Measurements from ENCODE around the gene GLIS2.
"Not testable (repeated sequence)": the region's sequence is repeated elsewhere in the genome, so short reads cannot be mapped to it uniquely, and the experiment has no call there.

GLIS2 gene

GRCh38 chr16:4320571-4321137 is 4.8 kb downstream of the GLIS2 start:
- no peak for DNase-seq (ENCODE audit: low spot score)

DNA sequence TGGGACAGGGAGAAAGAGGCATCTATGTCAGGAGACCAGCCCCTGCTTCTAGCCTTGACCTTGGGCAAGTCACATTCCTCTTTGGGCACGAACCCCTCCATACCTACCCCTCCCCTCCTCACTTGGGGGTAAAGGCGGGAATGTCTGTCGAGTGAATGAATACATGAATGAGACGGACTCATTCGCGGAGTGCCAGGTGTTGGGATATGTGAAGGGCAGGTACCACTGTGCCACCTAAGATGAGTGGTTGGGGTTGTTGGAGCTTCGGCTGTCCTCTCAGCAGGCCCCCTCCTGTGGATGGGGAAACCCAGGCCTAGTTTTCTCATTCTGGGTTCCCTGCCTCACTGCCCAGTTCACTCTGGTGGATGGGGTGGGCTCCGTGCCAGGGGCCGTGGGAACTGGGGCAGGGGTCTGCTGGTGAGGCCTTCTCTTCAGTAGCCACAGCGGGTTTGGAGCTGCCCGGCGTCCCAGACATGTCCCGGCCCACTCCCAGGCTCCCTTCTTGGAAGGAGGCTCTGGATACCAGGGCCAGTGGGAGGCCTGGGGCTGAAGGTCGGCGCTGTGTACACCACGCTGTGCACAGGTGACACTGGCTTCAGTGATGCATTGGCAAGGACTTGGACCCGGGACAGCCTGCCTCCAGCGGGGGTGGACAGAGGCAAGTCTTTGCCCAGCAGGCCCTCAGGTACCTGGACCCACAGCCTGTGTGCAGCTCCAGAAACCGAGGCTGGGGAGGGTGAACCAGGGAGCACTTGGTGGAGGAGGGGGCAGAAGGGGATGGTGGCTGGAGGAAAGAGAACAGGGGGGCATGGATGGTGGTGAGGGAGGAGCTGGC is 5.6 kb downstream of the GLIS2 start:
- no peak for DNase-seq (ENCODE audit: low spot score)

- no peak for DNase-seq (ENCODE audit: low spot score)
These were observed 6.5 kb downstream of the GLIS2 start for GRCh38 chr16:4322121-4323052.

GRCh38 chr16:4323071-4323844 is 7.4 kb downstream of the GLIS2 start:
- DNase-seq (ENCODE audit: low spot score) = no peak

GRCh38 chr16:4323845-4324488 is 8.1 kb downstream of the GLIS2 start:
- DNase-seq (ENCODE audit: low spot score) = no peak

GRCh38 chr16:4324492-4325252 is 8.8 kb downstream of the GLIS2 start:
- DNase-seq (ENCODE audit: low spot score) = no peak

GRCh38 chr16:4325253-4325758 is 9.4 kb downstream of the GLIS2 start:
- no peak for DNase-seq (ENCODE audit: low spot score)

- DNase-seq (ENCODE audit: low spot score) = no peak
These were observed 11.6 kb downstream of the GLIS2 start for GRCh38 chr16:4327386-4328045.

DNA sequence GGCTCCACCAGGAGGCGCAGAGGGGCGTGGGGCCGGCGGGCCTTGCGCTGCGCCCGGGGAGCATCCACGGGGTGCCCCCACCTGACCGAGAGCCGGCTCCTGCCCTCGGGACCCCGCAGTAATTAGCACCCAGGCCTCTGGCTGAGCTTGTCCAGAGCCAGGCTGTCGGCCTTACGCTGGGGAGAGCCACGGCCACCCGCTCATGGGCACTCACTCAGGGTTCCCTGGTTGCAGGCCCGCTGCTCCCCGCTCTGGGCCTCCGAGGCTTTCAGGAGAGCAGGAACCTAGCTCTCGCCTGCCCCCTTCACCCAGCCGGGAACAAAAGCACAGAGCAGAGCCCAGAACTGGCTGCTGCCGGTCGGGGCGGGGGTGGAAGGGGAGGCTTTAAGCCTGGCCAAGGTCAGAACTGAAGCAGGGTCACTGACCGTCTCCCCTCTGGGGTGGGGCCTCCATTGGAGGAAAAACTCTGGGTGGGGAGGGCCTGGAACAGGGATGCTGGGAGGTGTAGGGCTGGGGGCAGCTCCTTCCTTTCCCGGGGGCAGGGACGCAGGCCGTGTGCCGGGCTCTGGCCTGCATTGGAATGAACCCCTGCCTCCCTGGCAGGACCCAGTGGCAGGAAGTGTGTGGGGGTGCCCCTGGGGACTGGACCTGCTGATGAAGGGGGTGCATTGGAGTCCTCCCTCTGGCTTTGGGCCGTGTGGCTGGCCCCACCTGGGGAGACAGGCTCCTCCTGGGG is 12.3 kb downstream of the GLIS2 start:
- no peak for DNase-seq (ENCODE audit: low spot score)

DNA sequence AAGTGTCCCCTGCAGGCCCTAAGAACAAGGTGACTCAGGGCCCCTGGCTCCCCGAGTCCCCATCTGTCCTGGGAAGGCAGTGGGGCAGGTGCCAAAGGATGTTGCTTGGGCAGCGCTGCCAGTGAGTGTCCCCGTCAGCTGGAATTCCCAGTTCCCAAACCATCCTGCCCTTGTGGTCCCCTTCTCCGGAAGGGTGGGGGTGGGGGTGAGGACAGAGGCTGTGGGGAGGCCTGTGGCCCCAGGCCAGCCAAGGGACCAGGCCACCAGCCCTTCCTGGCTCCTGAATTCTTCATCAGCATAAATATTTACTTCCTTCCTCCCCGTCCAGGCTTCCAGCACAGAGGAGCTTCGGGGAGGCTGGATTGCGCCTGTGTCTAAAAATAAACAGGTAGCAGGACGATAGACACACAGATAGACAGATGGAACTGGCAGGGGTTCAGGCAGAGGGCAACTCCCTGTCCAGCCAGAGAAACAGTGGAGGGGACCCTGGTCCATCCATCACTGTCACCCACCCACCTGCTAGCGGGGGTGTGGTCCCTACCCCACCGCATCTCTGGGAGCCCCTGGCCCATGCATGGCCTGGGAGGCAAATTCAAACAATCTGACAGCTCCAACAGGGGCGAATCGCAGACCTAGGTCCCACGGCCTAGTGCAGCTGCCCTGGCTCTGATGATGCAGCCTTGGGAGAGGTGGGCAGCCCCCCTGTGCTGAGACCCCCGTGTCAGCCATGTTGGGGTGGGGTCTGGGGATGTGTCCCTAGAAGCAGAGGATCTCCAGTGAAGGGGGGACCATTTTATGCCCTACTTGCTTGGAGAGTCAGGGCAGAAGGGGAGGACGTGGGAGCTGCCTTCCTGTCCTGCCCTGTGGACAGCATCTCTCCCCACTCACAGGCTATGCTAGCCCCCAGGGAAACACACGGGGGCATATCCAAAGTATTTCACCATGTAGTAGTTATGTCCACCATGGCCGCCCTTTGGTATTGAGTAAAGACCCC is 13.2 kb downstream of the GLIS2 start:
- DNase-seq (ENCODE audit: low spot score) = no peak

DNA sequence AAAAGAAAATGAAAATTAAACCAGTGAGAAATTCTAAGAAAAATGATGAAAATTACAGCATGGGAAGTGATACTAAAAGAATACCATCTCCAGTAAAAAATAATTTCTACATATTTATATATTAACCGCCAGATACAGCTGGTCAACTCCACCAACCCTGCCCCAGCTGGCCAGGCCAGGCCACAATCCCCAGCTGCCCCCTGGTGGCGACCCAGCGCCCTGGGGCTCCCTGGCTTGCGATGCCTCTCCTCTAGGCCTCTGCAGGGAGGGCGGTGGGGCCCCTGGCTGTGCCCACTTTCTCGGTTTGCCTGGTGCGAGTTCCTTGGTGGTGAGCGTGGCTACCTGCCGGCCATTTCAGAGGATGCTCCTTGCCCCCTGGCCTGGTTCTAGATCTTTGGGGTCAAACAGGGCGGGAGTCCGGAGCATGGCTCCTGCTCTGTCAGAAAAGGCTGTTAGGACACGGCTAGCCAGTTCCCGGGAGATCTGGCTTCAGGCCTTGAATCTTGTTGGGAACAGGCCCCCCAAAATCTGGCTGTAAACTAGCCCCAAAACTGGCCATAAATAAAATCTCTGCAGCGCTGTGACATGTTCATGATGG is 14.5 kb downstream of the GLIS2 start:
- DNase-seq (ENCODE audit: low spot score) = peak; percentile 52

- no peak for DNase-seq (ENCODE audit: low spot score)
These were observed 16.2 kb downstream of the GLIS2 start for GRCh38 chr16:4332083-4332482.

DNA sequence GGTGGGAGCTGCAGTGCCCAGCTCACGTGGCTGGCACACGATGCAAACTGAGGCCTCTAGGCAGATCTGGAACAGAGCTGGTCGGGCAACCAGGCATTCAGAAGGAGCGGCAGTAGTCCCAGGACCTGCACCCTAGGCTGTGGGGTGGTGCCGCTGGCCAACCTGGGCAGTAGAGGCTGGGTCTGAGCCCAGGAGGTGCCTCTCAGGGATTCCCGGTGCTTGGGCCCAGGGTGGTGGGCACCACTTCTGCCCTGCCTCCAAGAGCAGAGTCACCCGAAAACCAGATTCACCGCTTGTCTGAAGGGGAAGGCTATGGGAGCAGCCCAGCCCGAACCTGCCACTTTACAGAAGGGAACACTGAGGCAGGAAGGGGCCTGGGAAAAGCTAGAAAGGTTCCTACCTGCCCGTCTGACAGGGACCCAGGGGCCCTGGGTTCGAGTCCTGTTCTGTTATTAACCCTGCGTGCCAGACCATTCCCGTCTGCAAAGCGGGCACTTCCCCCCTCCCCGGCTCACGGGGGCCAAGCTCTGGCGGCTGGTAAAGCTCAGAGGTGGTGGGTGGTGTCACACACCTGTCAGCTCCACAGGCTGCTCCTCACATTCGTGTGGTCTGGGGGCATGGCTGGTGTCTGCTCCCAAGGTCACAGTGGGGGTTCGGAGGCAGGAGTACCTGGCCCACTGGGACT is 16.9 kb downstream of the GLIS2 start:
- DNase-seq (ENCODE audit: low spot score) = no peak

GRCh38 chr16:4333308-4333638 is 17.4 kb downstream of the GLIS2 start:
- DNase-seq (ENCODE audit: low spot score) = no peak

GRCh38 chr16:4333714-4334113 is 17.8 kb downstream of the GLIS2 start:
- not testable (repeated sequence) for DNase-seq (ENCODE audit: low spot score)

- DNase-seq (ENCODE audit: low spot score) = no peak
These were observed 19.0 kb downstream of the GLIS2 start for GRCh38 chr16:4334724-4335495.
